ENCODE measurements around the gene SP6. TPM values are rescaled to one million over a fixed set of nuclear protein-coding genes. Genes with fewer than 3 reads are reported as not detected.

SP6 gene
- total and polyA plus RNA-seq, 2 of the 4 experiments (the other 2 are of a cell fraction): under 0.01 to 0.31 TPM

DNA sequence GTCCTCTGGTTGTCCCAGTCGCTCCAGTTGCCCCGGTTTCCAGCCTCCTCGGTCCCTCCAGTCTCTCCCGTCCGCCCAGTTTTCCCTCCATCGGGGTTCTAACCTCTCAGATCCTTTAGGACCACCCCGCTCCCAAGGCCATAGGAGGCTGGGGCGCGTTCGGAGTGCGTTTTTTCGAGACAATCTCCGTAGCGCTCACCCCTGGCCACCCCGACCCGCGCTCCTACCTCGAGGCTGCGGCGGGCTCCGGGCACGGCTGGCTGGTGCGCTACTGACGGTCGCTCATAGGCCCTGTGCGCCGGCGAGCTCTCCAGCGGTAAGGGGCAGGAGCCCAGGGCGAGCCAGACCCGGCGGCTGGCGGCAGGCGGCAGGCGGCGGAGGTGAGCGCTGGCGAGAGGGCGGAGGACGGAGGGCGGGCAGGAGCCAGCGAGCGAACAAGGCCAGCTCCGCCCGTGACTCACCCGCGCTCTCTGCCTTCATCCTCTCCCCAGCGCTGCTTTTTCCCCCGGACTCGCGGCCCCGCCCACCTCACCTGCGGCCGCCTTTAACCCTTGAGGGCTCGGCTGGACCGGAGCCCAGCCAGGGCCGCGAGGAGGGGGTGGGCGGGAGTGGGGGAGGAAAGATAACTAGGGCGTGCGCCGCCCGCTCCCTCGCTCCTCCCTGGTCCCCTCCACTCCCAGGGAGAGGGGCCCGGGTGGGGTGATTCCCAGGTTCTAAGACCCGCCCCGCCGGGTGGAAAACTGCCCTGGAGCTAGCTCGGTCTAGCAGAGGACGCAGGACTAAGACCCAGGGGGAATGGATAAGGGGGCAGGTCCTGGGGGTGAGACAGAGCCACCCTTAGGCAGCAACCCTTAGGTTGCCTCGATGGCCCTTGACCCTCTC, at the start of gene SP6 (continued):
- TF ChIP-seq, protein P1, sequence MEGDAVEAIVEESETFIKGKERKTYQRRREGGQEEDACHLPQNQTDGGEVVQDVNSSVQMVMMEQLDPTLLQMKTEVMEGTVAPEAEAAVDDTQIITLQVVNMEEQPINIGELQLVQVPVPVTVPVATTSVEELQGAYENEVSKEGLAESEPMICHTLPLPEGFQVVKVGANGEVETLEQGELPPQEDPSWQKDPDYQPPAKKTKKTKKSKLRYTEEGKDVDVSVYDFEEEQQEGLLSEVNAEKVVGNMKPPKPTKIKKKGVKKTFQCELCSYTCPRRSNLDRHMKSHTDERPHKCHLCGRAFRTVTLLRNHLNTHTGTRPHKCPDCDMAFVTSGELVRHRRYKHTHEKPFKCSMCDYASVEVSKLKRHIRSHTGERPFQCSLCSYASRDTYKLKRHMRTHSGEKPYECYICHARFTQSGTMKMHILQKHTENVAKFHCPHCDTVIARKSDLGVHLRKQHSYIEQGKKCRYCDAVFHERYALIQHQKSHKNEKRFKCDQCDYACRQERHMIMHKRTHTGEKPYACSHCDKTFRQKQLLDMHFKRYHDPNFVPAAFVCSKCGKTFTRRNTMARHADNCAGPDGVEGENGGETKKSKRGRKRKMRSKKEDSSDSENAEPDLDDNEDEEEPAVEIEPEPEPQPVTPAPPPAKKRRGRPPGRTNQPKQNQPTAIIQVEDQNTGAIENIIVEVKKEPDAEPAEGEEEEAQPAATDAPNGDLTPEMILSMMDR (conservative IDR thresholded peaks at IDR 0.05; ENCODE audit: low read depth, low read length): peak; percentile 29; the same call in 1 of the 2 replicates
- 0 out of 2 replicates have a peak, but pooled peaks have one; percentile 12 for TF ChIP-seq RAD21 (IDR thresholded peaks at IDR 0.05; ENCODE audit: low read length)

DNA sequence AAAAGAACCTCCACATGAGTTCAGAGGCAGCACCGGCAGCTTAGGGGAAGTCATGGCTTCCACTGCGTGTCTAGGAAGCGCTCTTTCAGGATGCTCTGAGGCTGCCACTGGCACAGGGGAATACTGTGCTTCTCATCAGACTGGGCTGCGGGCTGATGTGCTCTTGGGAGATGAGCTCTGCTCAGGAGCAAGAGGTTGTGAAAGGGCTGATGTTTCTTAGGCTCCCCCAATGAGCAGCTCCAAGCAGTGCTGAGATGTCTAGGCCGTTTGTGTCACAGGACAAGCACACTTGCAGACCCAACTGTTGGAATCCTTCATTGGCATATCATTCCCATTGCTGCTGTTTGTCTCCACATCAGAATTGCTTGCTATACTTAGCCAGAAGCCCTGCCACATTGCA, 48.7 kb upstream of the SP6 start:
- TF ChIP-seq POLR2A (IDR thresholded peaks at IDR 0.05; ENCODE audit: low read depth, low read length): no peak
- no peak for TF ChIP-seq RFX5 (IDR thresholded peaks at IDR 0.05; ENCODE audit: low read depth, low read length)
- no peak for TF ChIP-seq CHD1 (IDR thresholded peaks at IDR 0.05; ENCODE audit: low read depth, low read length)
- no peak for TF ChIP-seq RCOR1 (IDR thresholded peaks at IDR 0.05; ENCODE audit: insufficient replicate concordance, low read length)
- H3K18ac ChIP-seq (ENCODE audit: low read depth, low read length): no peak overlapping the region
- no peaks in the 10 kb centered on the region for H3K27me3 ChIP-seq (ENCODE audit: control insufficient read depth, insufficient read depth, low read length)
- ChIA-PET POLR2A (ENCODE audit: unreplicated experiment) (no interaction called here), CTCF (no interaction called here)
- H4K91ac ChIP-seq (ENCODE audit: insufficient read depth, low read depth, low read length): no peak overlapping the region
- H2BK15ac ChIP-seq (ENCODE audit: low read depth, low read length): no peak overlapping the region
- no peak overlapping the region for H3K4me2 ChIP-seq (ENCODE audit: low read depth, low read length)
- no peak overlapping the region for H3K4me3 ChIP-seq (ENCODE audit: insufficient read depth, low read depth, low read length)
- no peak overlapping the region for H4K5ac ChIP-seq (ENCODE audit: low read depth, low read length)
- no peak overlapping the region for H2BK120ac ChIP-seq (ENCODE audit: low read depth, low read length)
- no peak overlapping the region for H3K9ac ChIP-seq (ENCODE audit: low read depth, low read length)
- no peaks in the 10 kb centered on the region for H3K9me3 ChIP-seq (ENCODE audit: control insufficient read depth, insufficient read depth, low read length)
- peak overlapping the region; percentile 15; the same call in 1 of the 2 replicates for H3K23ac ChIP-seq (ENCODE audit: low read depth, low read length)
- intact Hi-C loops (cut with micrococcal nuclease): no loop called here
- H3K27ac ChIP-seq (ENCODE audit: insufficient read depth, low read length): no peak overlapping the region
- WGBS, 2 experiments (ENCODE audit: extremely low coverage in 2 of 2, insufficient read length in 1 of 2): 100% methylated on average over 2 of the region's 5 CpGs; no CpG with 5 or more reads in 1 of the 2 experiments
- no peaks in the 10 kb centered on the region for H4K20me1 ChIP-seq (ENCODE audit: insufficient read depth, low read length)
- H2AK9ac ChIP-seq (replicated peaks; ENCODE audit: low read depth, low read length, poor library complexity): no peak overlapping the region
- no peak overlapping the region for H2AK5ac ChIP-seq (ENCODE audit: low read depth, low read length)
- no peaks in the 10 kb centered on the region for H3K36me3 ChIP-seq (ENCODE audit: control insufficient read depth, insufficient read depth, low read length)
- dilution Hi-C loops (cut with HindIII; ENCODE audit: low sequenced_read_pairs, unreplicated experiment): no loop called here
- H3K14ac ChIP-seq (replicated peaks; ENCODE audit: low read depth, low read length): no peak overlapping the region
- ATAC-seq (ENCODE audit: low read depth): no peak
- no peak overlapping the region for H3K56ac ChIP-seq (ENCODE audit: extremely low read depth, insufficient read depth, low read length)
- no peak for DNase-seq
- 0 out of 2 replicates have a peak, but pooled peaks cover 7% of the 10 kb centered on the region for H3K9me1 ChIP-seq (ENCODE audit: insufficient read depth, low read length)
- no peak overlapping the region for H3K4ac ChIP-seq (ENCODE audit: low read depth, low read length)
- in situ Hi-C loops (cut with MboI; ENCODE audit: low sequenced_read_pairs): no loop called here
- BruUV-seq (replicated peaks): no TSS peak
- no peak overlapping the region for H2AFZ ChIP-seq (replicated peaks; ENCODE audit: low read length, poor library complexity)
- peaks cover 34 to 73% of the 10 kb centered on the region in 2 experiments for H3K79me1 ChIP-seq (ENCODE audit: low read depth in 1 of 2, low read length in 2 of 2)
- no peak overlapping the region for H2BK5ac ChIP-seq (ENCODE audit: low read depth, low read length, poor library complexity, severe bottlenecking)
- peaks cover 3% of the 10 kb centered on the region for H3K4me1 ChIP-seq (ENCODE audit: control insufficient read depth, insufficient read depth, low read length)
- no peak overlapping the region for H4K8ac ChIP-seq (ENCODE audit: low read depth in 2 of 2, low read length in 2 of 2)
- no peak overlapping the region for H2BK20ac ChIP-seq (ENCODE audit: low read depth, low read length)
